ENCODE results near the gene PRELP.
A peak's percentile ranks its signal among the peaks of the same experiment; 100 is the strongest.
"Not testable (repeated sequence)": the region's sequence is repeated elsewhere in the genome, so short reads cannot be mapped to it uniquely, and the experiment has no call there.

Gene PRELP

DNA sequence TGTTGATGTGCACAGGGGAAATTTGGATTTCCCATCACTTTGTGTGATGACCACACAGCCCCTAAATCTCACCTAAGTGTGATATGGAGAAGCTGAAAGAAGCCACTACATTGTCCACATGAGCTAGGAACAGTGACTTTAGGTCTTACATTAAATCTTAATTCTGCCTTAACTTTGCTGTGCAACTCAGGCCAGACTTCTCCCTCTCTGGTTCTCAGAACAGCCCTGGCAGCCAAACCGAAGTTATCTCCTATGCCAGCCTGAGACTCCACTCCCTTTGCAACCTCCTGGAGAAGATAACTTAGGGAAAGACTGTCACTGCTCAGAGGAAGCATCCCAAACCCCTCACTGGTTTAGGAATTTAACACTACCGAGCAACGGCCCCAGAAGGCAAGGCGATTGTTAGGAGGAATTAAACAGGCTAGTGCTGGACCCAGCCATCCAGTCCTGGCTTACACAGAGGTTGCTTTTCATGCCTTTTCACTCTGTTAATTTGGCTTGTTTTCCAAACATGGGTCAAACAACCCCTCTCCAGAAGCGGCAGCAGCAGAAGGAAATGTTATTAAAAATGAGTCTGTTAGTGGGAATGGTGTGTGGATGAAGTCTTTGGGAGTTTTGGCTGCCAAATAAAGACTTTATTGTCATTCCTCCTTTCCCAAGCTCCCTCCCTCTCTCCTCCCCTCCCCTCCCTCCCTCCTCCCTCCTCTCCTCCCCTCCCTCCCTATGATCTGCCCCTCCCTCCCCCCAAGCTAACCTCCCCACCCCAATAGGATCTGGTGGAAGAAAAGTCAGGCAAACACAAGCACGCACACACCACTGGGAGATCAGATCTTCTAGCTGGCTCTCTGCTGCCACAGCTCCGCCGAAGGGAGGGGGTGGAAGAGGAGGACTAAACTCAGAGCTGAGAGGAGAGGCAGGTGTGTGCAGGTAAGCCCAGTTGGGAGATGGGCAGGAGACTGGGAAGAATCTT lies at the start of gene PRELP:
TSS of gene PRELP (plus strand) at position 795 of the 970 bp plus-strand sequence. CDS start 7,379 bp downstream, outside the sequence.
- H3K27ac ChIP-seq: peak within 1 kb of the TSS in 9 of 21 experiments; percentile 3 to 76 (median 29)
- peak within 1 kb of the TSS in 1 of 7 experiments; percentile 35 for H3K4me3 ChIP-seq

GRCh38 chr1:203426366-203426765 lies 49.2 kb upstream of the PRELP start:
- H3K27ac ChIP-seq: no peak overlapping the region
- H3K4me3 ChIP-seq: no peak overlapping the region

DNA sequence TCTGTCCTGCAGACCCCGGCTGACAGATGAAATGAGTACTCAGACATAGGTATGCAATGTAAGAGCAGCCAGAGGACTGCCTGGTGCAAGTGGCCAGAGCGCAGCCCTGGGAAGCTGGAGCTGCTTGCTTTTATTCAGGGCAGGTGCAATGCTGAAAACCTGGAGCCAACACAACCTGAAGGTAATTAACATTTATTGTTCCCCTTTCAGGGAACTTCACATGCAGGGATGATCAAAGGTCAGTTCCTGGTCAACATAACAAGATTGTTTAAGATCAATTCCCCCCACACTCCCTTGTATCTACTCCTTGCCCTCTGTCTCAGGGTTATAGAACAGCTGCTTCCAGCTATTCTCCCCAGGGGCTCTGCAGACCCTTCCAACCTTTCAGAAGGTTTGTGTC lies 48.7 kb upstream of the PRELP start:
- no peak overlapping the region for H3K4me3 ChIP-seq
- no peak overlapping the region for H3K27ac ChIP-seq

- H3K27ac ChIP-seq: no peak overlapping the region
- no peak overlapping the region for H3K4me3 ChIP-seq
Measured at GRCh38 chr1:203427451-203427850, 48.2 kb upstream of the PRELP start.

DNA sequence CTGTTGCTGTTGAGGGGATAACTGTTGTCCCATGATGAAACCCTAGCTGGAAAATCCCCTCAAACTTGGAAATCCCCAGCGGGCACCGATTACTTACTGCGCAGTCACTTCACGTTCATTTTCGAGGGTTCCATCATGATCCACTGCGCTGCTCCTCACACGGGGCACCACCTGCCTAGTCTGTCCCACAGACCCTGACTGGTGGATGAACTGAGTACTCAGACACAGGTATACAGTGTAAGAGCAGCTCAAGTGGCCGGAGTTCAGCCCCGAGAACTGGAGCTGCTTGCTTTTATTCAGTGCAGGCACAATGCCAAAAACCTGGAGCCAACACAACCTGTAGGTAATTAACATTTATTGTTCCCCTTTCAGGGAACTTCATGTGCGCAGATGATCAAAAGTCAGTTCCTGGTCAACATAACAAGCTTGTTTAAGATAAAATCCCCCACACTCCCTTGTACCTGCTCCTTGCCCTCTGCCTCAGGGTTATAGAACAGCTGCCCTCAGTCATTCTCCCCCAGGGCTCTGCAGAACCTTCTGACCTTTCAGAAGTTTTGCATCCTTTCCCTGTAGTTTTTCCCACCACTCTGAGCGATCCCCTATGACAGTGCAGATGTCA lies 46.5 kb upstream of the PRELP start:
- Histone ChIP-seq H3K4me3 (no peak overlapping the region), H3K27ac (no peak overlapping the region)

DNA sequence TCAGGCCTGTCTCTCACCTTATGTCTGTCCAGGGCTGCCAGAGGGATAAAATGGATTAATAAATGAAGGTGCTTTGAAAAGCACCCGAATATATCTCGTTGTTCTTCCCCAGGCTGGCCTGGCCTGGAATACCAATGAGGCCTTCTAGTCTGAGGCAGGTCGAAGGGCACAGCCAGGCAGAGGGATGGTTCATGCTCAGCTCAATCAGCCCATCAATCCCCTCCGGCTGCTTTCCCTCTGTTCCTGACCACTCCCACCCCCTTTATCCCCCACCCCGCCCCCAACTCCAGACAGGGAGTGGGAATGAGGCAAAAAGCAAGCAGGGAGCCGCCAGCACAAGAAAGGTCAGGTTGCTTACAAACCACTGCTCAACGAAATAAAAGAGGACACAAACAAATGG lies 40.0 kb upstream of the PRELP start:
- no peak overlapping the region for H3K27ac ChIP-seq
- no peak overlapping the region for H3K4me3 ChIP-seq

- Histone ChIP-seq H3K4me3 (no peak overlapping the region), H3K27ac (no peak overlapping the region)
Measured at GRCh38 chr1:203437696-203438315, 37.8 kb upstream of the PRELP start.

DNA sequence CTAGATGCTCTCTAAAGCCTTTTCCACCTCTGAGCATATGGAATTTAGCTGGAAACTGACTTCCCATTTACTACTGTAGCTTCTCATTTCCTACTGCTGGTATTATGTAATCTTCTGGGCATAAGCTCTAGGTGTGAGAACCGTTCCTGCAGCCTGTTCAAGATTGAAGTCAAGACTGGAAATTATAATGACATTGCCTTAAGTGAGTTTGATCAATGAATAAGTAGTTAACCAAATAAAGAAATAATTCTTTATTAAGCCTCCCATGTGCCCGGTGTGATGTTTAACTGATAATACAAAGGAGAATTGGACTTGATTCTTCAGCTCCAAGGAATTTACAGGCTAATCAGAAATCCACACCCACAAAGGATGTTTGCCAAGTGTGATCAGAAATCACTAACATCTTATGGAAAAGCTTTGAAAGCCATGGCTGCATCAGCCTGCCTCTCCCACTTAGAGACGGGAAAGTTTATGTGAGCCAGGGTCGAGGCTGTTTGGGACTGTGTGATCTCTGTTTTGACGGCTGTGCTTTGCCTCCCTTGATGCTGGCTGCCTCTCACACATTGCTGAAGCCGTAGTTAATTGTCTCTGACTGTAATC lies 36.4 kb upstream of the PRELP start:
- Histone ChIP-seq H3K4me3 (no peak overlapping the region), H3K27ac (no peak overlapping the region)

- Histone ChIP-seq H3K4me3 (no peak overlapping the region), H3K27ac (peak overlapping the region in 1 of 21 experiments; percentile 18)
Measured at GRCh38 chr1:203440771-203441170, 34.8 kb upstream of the PRELP start.

DNA sequence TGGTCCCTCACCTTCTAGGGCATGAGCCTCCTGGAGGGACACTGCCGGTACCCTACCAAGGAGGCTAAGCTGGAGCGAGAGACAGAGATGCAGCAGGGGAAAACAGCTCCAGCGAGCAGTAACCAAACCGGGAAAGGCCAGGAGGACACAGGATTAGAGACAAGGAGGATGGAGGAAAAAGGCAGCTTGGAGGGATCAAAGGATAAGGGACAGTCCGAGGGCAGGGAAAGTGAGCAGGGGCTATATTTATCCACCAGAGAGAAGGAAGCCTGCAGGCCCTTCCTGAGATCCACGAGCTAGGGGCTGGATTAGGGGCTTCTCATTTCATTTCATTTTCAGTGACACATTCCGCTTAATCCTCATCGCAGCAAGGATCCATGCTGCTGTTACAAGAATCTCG lies 33.8 kb upstream of the PRELP start:
- no peak overlapping the region for H3K4me3 ChIP-seq
- peak overlapping the region in 3 of 21 experiments; percentile 18 to 54 (median 26) for H3K27ac ChIP-seq

- Histone ChIP-seq H3K4me3 (no peak overlapping the region), H3K27ac (peak overlapping the region in 4 of 21 experiments; percentile 17 to 59 (median 44))
Measured at GRCh38 chr1:203442821-203443220, 32.8 kb upstream of the PRELP start.

DNA sequence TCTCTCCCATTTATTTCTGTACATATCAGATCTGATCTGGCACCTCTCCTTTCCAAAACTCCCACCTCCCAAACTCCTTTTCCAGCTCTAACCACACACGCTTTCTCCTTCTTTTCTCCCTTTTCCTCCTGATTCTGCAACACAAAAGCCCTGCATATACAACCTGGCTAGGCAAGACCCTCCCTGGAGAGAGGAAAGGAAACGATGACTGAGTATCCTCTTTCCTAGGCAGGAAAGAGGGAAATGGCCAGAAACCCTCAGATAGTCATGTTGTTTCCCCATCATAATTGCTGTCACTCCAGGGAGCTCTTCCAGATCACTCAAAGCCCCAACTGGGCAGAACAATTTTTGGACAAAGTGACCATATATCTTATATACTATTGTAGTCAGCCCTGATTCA lies 32.3 kb upstream of the PRELP start:
- no peak overlapping the region for H3K4me3 ChIP-seq
- peak overlapping the region in 2 of 21 experiments; percentile 15 to 33 for H3K27ac ChIP-seq

- H3K27ac ChIP-seq: peak overlapping the region in 1 of 21 experiments; percentile 11
Measured at GRCh38 chr1:203444171-203444576, 31.4 kb upstream of the PRELP start.

GRCh38 chr1:203447151-203447550 lies 28.5 kb upstream of the PRELP start:
- Histone ChIP-seq H3K27ac (peak overlapping the region in 1 of 21 experiments; percentile 51), H3K4me3 (no peak overlapping the region)

More at GRCh38 chr1:203444171-203444576, 31.4 kb upstream of the PRELP start:
- H3K4me3 ChIP-seq: no peak overlapping the region

DNA sequence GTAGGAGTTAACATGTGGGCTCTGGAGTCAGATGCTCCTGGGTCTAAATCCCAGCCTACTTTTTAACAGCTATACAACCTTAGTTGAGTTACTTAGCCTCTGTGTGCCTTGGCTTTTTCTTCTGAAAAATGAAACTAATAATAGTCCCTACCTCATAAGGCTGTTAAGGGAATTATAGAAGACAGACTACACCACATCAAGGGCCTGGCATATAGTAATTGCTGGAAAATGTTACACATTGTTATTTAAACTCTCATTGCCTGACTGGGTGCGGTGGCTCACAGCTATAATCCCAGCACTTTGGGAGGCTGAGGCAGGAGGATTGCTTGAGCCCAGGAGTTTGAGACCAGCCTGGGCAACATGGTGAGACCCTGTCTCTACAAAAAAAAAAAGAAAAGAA lies 28.0 kb upstream of the PRELP start:
- H3K4me3 ChIP-seq: not testable (repeated sequence)
- H3K27ac ChIP-seq: peak overlapping the region in 4 of 21 experiments; percentile 51 to 69 (median 62)

GRCh38 chr1:203448521-203449061 lies 27.0 kb upstream of the PRELP start:
- Histone ChIP-seq H3K4me3 (no peak overlapping the region), H3K27ac (peak overlapping the region in 9 of 21 experiments; percentile 8 to 70 (median 51))

- H3K27ac ChIP-seq: peak overlapping the region in 4 of 21 experiments; percentile 44 to 69 (median 57)
Measured at GRCh38 chr1:203450001-203450400, 25.6 kb upstream of the PRELP start.

DNA sequence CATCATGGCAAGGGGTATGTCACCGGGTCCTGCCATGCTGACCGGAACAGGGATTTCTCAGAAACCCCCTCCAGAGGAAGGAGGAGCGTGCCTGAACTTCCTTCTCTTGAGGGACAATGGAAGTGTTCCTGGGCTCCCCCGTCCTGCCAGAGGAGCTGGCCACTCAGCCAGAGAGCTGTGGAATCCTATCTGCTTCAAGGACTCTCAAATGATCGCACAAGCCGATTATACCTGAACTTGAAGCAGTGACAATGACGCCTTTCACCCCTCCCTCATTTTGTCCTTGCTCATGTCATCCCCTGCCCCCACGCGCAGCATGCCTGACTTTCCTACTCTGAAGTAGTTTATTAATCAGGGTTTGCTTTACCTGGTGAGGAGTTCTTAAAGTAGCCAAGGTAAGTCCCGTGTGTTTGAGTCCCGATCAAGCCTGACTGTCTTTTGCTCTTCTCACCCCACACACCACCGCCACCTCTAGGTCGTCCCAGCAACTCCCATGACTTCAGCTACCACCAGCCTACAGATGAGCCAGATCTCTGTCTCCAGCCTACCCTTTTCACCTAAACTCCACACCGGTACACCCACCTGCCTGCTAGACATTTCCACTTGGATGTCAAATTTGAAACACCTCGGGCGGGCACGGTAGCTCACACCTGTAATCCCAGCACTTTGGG lies 25.0 kb upstream of the PRELP start:
- H3K4me3 ChIP-seq: no peak overlapping the region
- H3K27ac ChIP-seq: peak overlapping the region in 6 of 21 experiments; percentile 5 to 69 (median 44)

More at GRCh38 chr1:203450001-203450400, 25.6 kb upstream of the PRELP start:
- H3K4me3 ChIP-seq: no peak overlapping the region

All from skin epidermis (tissue), 12 donors.